K562 (cell line): ENCODE measurements around the gene TEDC1. TPM values are rescaled to one million over a fixed set of nuclear protein-coding genes. Genes with fewer than 3 reads are reported as not detected.

Source experiments
- ATAC-seq: fragments of 200-7000 bp; cut with Tn5 transposase; 3 replicates; pipeline ENCODE4 v1.9.1; 2020; ENCODE audit warnings: moderate library complexity
- BruUV-seq: library from RNA; stranded (reverse); fragments of 400-500 nt; replicated peaks from 2 replicates; lab custom pipeline; 2021; lab: Mats Ljungman, UMichigan
- CTCF ChIA-PET: fragments of 300-600 bp; formaldehyde crosslinking; extraction: SDS; loops from one replicate; lab custom pipeline; 2021; ENCODE audit warnings: low intra/inter-chr PET ratio; lab: Yijun Ruan, JAX
- POLR2A ChIA-PET: fragments of 300-600, 350-650 bp; sonication (Branson Sonifier 250); formaldehyde crosslinking; extraction: SDS; loops from one replicate; lab custom pipeline; 2021; ENCODE audit warnings: antibody characterized with exemption, inconsistent platforms; lab: Yijun Ruan, JAX
- DNase-seq, 4 experiments: peaks; one replicate each; pipeline versions ENCODE4 v3.0.0 to v3.0.0-alpha.2; 2011 to 2018; ENCODE audit warnings: low spot score in 3 of 4, mixed read lengths in 3 of 4; ENCODE audit errors: extremely low read depth in 1 of 4
- FAIRE-seq: peaks from 2 replicates; lab custom pipeline; 2011; peaks lifted over from hg19 to GRCh38; lab: Jason Lieb, UNC
- H2AFZ ChIP-seq: 2 replicates; pipeline ENCODE4 v1.6.0; 2011; ENCODE audit warnings: low read depth, low read length, control low read depth, inconsistent platforms
- H3K27ac ChIP-seq: fragments of 200-600 bp; 3 replicates; pipeline ENCODE4 v1.8.0; 2011; ENCODE audit warnings: low read depth, mild to moderate bottlenecking, control low read depth, inconsistent platforms, low read length, moderate library complexity, mixed read lengths; ENCODE audit errors: extremely low read depth
- H3K27me3 ChIP-seq, 2 experiments: fragments of 300-600 bp in 1 of 2; 2 replicates in 1 of 2; 3 replicates in 1 of 2; pipeline versions ENCODE4 v1.6.0 to v1.8.0; 2011; ENCODE audit warnings: inconsistent platforms in 2 of 2, low read length in 2 of 2, mild to moderate bottlenecking in 1 of 2, mixed read lengths in 1 of 2, moderate library complexity in 1 of 2; ENCODE audit not compliant: control insufficient read depth in 2 of 2, insufficient read depth in 2 of 2
- H3K36me3 ChIP-seq: fragments of 300-600 bp; 3 replicates; pipeline ENCODE4 v1.8.0; 2011; ENCODE audit warnings: mild to moderate bottlenecking, low read length, inconsistent platforms; ENCODE audit not compliant: control insufficient read depth, insufficient read depth
- H3K4me1 ChIP-seq, 2 experiments: fragments of 200-600 bp in 1 of 2; replicated peaks in 1 of 2; 2 replicates in 1 of 2; 3 replicates in 1 of 2; pipeline versions ENCODE4 v1.5.1 to v1.8.0; 2011; ENCODE audit warnings: inconsistent platforms in 2 of 2, low read length in 2 of 2, mild to moderate bottlenecking in 1 of 2, mixed read lengths in 1 of 2, moderate library complexity in 1 of 2; ENCODE audit not compliant: control insufficient read depth in 2 of 2, insufficient read depth in 2 of 2
- H3K4me2 ChIP-seq: 2 replicates; pipeline ENCODE4 v1.6.1; 2011; ENCODE audit warnings: low read length, control low read depth, inconsistent platforms, mixed read lengths; ENCODE audit not compliant: insufficient read depth
- H3K4me3 ChIP-seq: fragments of 200-600 bp; sonication (generic), shearing (Covaris generic); 2 replicates; pipeline ENCODE4 v1.5.1; 2016; ENCODE audit warnings: control low read depth, inconsistent platforms
- H3K79me2 ChIP-seq: fragments of 200-600 bp; 3 replicates; pipeline ENCODE4 v1.8.0; 2011; ENCODE audit warnings: low read length, inconsistent platforms; ENCODE audit not compliant: control insufficient read depth, insufficient read depth
- H3K9ac ChIP-seq, 2 experiments: 2 replicates each; pipeline versions ENCODE4 v1.6.0 to v1.6.1; 2011; ENCODE audit warnings: low read depth in 2 of 2, low read length in 2 of 2, control low read depth in 1 of 2, inconsistent platforms in 1 of 2, mild to moderate bottlenecking in 1 of 2, mixed read lengths in 1 of 2; ENCODE audit not compliant: insufficient read depth in 1 of 2
- H3K9me1 ChIP-seq: one replicate; pipeline ENCODE4 v1.6.0; 2011; ENCODE audit warnings: inconsistent platforms, mild to moderate bottlenecking, low read length, moderate library complexity; ENCODE audit not compliant: control insufficient read depth, insufficient read depth
- H3K9me3 ChIP-seq: replicated peaks from 2 replicates; pipeline ENCODE4 v1.5.1; 2011; ENCODE audit warnings: low read depth, low read length, inconsistent platforms; ENCODE audit not compliant: control insufficient read depth, insufficient read depth
- H4K20me1 ChIP-seq: replicated peaks from 2 replicates; pipeline ENCODE4 v1.6.1; 2011; ENCODE audit warnings: low read length, inconsistent platforms, mixed read lengths; ENCODE audit not compliant: control insufficient read depth, insufficient read depth
- CREB1 ChIP-seq, 2 experiments: sonication (generic) in 1 of 2; formaldehyde crosslinking in 1 of 2; IDR thresholded peaks; 2 replicates each; pipeline versions ENCODE4 v1.6.1 to v1.8.0; 2012 to 2022; ENCODE audit warnings: inconsistent platforms in 1 of 2, mild to moderate bottlenecking in 1 of 2, missing genetic modification reagents in 1 of 2, moderate library complexity in 1 of 2
- CXXC5 ChIP-seq: fragments of 250-450 bp; sonication (Bioruptor Pico); IDR thresholded peaks from 2 replicates; pipeline ENCODE4 v1.8.0; 2022; ENCODE audit warnings: inconsistent platforms, mild to moderate bottlenecking, moderate library complexity
- KLF16 ChIP-seq: IDR thresholded peaks from 2 replicates; pipeline ENCODE4 v1.6.1; 2016; ENCODE audit warnings: antibody characterized with exemption
- NCOA1 ChIP-seq: fragments of 450-650 bp; IDR thresholded peaks from 2 replicates; pipeline ENCODE4 v1.6.1; 2016; ENCODE audit warnings: low read depth
- SMC3 ChIP-seq: conservative IDR thresholded peaks from 2 replicates; pipeline ENCODE4 v1.6.1; 2011; ENCODE audit warnings: low read depth, low read length, improper control_type of control experiment; ENCODE audit not compliant: insufficient read depth
- SNIP1 ChIP-seq: fragments of 450-650 bp; IDR thresholded peaks from 2 replicates; pipeline ENCODE4 v1.7.1; 2017; ENCODE audit warnings: low read depth, mild to moderate bottlenecking
- SRSF1 ChIP-seq: fragments of 200-400 bp; formaldehyde crosslinking; IDR thresholded peaks from 2 replicates; pipeline ENCODE4 v1.6.1; 2017; ENCODE audit warnings: mild to moderate bottlenecking, low read depth, low read length, moderate library complexity
- ZNF224 ChIP-seq: sonication (generic); formaldehyde crosslinking; IDR thresholded peaks from 2 replicates; pipeline ENCODE4 v1.8.0; 2022; ENCODE audit warnings: mild to moderate bottlenecking, missing genetic modification reagents
- WGBS: fragments of 100-300 bp; shearing (Covaris generic); methylation state at CpG from one replicate; pipeline ENCODE4 v1.1.6; 2016; ENCODE audit warnings: low coverage, mixed read lengths; ENCODE audit not compliant: insufficient coverage; ENCODE audit errors: missing lambda C conversion rate; 5-methylcytosine and 5-hydroxymethylcytosine counted together
- in situ Hi-C: fragments of 300-500 bp; cut with MboI; formaldehyde crosslinking; loops from 4 replicates; pipeline ENCODE4 v1.15.0; 2018; ENCODE audit warnings: inconsistent platforms, mixed read lengths
- intact Hi-C: fragments of 100-400 bp; cut with micrococcal nuclease; formaldehyde crosslinking; loops from 2 replicates; pipeline ENCODE4 v1.14.2; 2022
- polyA plus RNA-seq, 8 experiments: library from polyadenylated mRNA; depleted of rRNA in 4 of 8; stranded (reverse) in 5 of 8; unstranded in 3 of 8; fragments of >200 nt; fragmentation: Nextera tagmentation in 2 of 8; fragmentation: Illumina TruSeq in 1 of 8; extraction: Ambion mirVana in 2 of 8; extraction: Trizol in 1 of 8; gene quantifications; 2 replicates each; pipeline versions ENCODE4 v1.2.1 to v1.2.3, GENCODE V29; 2011 to 2014; ENCODE audit warnings: inconsistent platforms in 1 of 8, missing spikeins in 1 of 8
- total RNA-seq, 7 experiments: library from RNA; depleted of rRNA in 6 of 7; stranded (reverse); fragments of >200 nt in 6 of 7; fragmentation: Illumina TruSeq in 2 of 7; extraction: Trizol in 2 of 7; gene quantifications; 2 replicates each; pipeline versions ENCODE4 v1.2.1 to v1.2.3, GENCODE V29; 2011 to 2021; ENCODE audit warnings: low replicate concordance in 1 of 7
- TF ChIP-seq, protein P1 (sequence below), 2 experiments: IDR thresholded peaks; 2 replicates each; pipeline ENCODE4 v1.6.1; 2012; ENCODE audit warnings: improper control_type of control experiment in 2 of 2, low read depth in 2 of 2, low read length in 2 of 2, borderline replicate concordance in 1 of 2
- TF ChIP-seq, protein P2 (sequence below): sonication (generic); formaldehyde crosslinking; IDR thresholded peaks from 2 replicates; pipeline ENCODE4 v1.8.1; 2023; ENCODE audit warnings: mild to moderate bottlenecking, missing genetic modification reagents
- TF ChIP-seq, protein P3 (sequence below): sonication (generic); formaldehyde crosslinking; IDR thresholded peaks from 2 replicates; pipeline ENCODE4 v1.8.0; 2022; ENCODE audit warnings: mild to moderate bottlenecking, missing genetic modification reagents, borderline replicate concordance

The TEDC1 gene
- total and polyA plus RNA-seq, 9 of the 15 experiments (the other 6 are each of a cell fraction or from before 2014, with no cell fraction given): 0.21 to 28.3 (median 5.9) TPM

DNA sequence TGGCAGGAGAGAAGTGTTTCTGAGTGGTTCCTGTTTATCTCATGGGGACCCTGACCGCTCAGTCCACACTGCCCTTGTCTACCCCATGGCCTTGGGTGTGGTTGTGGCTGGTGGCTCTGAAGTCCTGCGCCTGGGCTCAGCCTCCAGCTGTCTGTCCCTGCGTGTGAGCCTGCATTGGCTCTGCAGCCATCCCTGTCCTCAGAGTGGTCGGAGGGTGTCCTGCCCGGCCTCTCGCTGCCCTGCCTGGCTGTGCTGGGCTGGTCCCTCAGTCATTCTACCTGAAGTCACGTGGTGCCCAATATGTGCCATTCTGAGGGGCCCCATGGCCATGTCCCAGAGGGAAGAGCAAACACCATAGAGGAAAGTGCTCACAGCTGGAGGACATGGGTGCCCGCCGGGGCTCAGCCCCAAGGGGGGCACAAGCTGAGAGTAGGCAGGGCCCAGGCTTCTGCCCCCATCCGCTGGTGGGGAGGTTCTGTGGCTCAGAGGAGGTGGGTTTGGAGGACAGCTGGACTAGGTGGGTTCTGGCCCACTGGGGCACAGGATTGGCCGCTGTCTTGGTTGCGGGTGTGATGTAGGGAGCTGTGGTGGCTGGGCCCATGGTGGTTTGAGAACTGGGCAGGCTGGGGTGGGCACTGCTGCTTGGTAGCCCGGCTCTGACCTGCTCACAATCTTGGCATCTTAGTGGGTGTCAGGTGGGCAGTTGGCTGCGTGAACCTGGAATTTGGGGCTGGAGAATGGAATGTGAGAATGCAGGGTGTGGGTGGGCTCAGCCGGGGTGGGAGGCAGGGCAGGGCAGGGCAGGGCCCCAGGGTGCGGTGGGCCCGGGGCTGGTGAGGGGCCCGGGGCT is 11.6 kb downstream of the TEDC1 start (continued):
- no peak for TF ChIP-seq NCOA1
- TF ChIP-seq, protein P1, sequence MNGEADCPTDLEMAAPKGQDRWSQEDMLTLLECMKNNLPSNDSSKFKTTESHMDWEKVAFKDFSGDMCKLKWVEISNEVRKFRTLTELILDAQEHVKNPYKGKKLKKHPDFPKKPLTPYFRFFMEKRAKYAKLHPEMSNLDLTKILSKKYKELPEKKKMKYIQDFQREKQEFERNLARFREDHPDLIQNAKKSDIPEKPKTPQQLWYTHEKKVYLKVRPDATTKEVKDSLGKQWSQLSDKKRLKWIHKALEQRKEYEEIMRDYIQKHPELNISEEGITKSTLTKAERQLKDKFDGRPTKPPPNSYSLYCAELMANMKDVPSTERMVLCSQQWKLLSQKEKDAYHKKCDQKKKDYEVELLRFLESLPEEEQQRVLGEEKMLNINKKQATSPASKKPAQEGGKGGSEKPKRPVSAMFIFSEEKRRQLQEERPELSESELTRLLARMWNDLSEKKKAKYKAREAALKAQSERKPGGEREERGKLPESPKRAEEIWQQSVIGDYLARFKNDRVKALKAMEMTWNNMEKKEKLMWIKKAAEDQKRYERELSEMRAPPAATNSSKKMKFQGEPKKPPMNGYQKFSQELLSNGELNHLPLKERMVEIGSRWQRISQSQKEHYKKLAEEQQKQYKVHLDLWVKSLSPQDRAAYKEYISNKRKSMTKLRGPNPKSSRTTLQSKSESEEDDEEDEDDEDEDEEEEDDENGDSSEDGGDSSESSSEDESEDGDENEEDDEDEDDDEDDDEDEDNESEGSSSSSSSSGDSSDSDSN (IDR thresholded peaks at IDR 0.05; ENCODE audit: borderline replicate concordance in 1 of 2, low read depth in 2 of 2, low read length in 2 of 2): no peak

DNA sequence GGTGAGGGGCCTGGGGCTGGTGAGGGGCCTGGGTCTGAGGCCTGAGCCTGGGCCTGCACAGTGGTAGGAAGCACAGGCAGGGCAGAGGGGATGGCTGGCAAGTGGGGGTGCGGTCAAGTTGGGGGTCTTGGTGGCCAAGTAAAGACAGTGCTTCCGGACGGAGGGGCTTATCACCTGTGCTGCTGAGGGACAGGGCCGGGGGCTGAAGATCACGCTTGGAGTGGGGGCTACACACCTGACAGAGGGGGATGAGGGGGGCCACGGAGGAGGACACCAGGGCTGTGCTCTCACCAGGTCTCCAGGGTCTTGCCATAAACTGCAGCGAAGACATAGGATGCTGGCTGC is 12.2 kb downstream of the TEDC1 start:
- Histone ChIP-seq H3K4me2 (no peak overlapping the region), H3K4me1 (peaks cover 0 to 27% of the 10 kb centered on the region in 2 experiments; a peak in 2 of 5 replicates), H4K20me1 (no peaks in the 10 kb centered on the region), H3K4me3 (no peak overlapping the region), H3K79me2 (no peaks in the 10 kb centered on the region), H3K9me1 (no peaks in the 10 kb centered on the region), H3K9me3 (no peaks in the 10 kb centered on the region), H2AFZ (no peak overlapping the region), H3K9ac (no peak overlapping the region), H3K36me3 (no peaks in the 10 kb centered on the region), H3K27me3 (peaks cover 9 to 25% of the 10 kb centered on the region in 2 experiments), H3K27ac (no peak overlapping the region)
- ChIA-PET POLR2A (interaction anchor here (1.0 kb wide), 1 partner anchor 11 kb away, joined by 5 read pairs; no protein-coding TSS in a partner anchor), CTCF (no interaction called here)
- ATAC-seq (no peak), DNase-seq (no peak), FAIRE-seq (no peak)
- TF ChIP-seq SRSF1 (no peak), CXXC5 (no peak), ZNF224 (CRISPR knock-in tag) (no peak), KLF16 (no peak), CREB1 (IDR thresholded peaks at IDR 0.05) (no peak), CREB1 (CRISPR knock-in tag; IDR thresholded peaks at IDR 0.05) (no peak), SMC3 (no peak), SNIP1 (no peak)
- TF ChIP-seq, protein P2, sequence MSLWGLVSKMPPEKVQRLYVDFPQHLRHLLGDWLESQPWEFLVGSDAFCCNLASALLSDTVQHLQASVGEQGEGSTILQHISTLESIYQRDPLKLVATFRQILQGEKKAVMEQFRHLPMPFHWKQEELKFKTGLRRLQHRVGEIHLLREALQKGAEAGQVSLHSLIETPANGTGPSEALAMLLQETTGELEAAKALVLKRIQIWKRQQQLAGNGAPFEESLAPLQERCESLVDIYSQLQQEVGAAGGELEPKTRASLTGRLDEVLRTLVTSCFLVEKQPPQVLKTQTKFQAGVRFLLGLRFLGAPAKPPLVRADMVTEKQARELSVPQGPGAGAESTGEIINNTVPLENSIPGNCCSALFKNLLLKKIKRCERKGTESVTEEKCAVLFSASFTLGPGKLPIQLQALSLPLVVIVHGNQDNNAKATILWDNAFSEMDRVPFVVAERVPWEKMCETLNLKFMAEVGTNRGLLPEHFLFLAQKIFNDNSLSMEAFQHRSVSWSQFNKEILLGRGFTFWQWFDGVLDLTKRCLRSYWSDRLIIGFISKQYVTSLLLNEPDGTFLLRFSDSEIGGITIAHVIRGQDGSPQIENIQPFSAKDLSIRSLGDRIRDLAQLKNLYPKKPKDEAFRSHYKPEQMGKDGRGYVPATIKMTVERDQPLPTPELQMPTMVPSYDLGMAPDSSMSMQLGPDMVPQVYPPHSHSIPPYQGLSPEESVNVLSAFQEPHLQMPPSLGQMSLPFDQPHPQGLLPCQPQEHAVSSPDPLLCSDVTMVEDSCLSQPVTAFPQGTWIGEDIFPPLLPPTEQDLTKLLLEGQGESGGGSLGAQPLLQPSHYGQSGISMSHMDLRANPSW (CRISPR knock-in tag): no peak
- TF ChIP-seq, protein P3, sequence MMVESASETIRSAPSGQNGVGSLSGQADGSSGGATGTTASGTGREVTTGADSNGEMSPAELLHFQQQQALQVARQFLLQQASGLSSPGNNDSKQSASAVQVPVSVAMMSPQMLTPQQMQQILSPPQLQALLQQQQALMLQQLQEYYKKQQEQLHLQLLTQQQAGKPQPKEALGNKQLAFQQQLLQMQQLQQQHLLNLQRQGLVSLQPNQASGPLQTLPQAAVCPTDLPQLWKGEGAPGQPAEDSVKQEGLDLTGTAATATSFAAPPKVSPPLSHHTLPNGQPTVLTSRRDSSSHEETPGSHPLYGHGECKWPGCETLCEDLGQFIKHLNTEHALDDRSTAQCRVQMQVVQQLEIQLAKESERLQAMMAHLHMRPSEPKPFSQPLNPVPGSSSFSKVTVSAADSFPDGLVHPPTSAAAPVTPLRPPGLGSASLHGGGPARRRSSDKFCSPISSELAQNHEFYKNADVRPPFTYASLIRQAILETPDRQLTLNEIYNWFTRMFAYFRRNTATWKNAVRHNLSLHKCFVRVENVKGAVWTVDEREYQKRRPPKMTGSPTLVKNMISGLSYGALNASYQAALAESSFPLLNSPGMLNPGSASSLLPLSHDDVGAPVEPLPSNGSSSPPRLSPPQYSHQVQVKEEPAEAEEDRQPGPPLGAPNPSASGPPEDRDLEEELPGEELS (CRISPR knock-in tag): no peak
- intact Hi-C loops: no loop called here
- no TSS peak for BruUV-seq
- in situ Hi-C loops: no loop called here
- WGBS: 27% methylated on average over 2 of the region's 7 CpGs
